KOPT-K1 (cell line): ENCODE data around the gene CLPTM1L.

Experiments
- H3K27ac ChIP-seq: fragments of 200-600 bp; sonication (generic); 2 replicates; pipeline ENCODE4 v1.5.1; 2016; ENCODE audit warnings: antibody characterized with exemption, mild to moderate bottlenecking, low read depth, low read length; ENCODE audit not compliant: poor library complexity, severe bottlenecking
- H3K36me3 ChIP-seq: fragments of 200-600 bp; sonication (generic); 2 replicates; pipeline ENCODE4 v1.5.1; 2017; ENCODE audit warnings: antibody characterized with exemption, mild to moderate bottlenecking, low read length, moderate library complexity; ENCODE audit not compliant: insufficient read depth
- H3K9me3 ChIP-seq: fragments of 200-600 bp; sonication (generic); 2 replicates; pipeline ENCODE4 v1.5.1; 2017; ENCODE audit warnings: antibody characterized with exemption, low read length, mild to moderate bottlenecking; ENCODE audit not compliant: insufficient read depth, poor library complexity, severe bottlenecking

CLPTM1L gene

GRCh38 chr5:1344975-1345838 lies at the start of gene CLPTM1L:
TSS of gene CLPTM1L (minus strand) at chr5:1345099. CDS start at chr5:1344841, 258 bp downstream.
- no peaks in the 10 kb centered on the region for H3K9me3 ChIP-seq
- H3K36me3 ChIP-seq, result peaks cover 36% of the 10 kb centered on the region
- H3K27ac ChIP-seq, result peak within 1 kb of the TSS; percentile 84

DNA sequence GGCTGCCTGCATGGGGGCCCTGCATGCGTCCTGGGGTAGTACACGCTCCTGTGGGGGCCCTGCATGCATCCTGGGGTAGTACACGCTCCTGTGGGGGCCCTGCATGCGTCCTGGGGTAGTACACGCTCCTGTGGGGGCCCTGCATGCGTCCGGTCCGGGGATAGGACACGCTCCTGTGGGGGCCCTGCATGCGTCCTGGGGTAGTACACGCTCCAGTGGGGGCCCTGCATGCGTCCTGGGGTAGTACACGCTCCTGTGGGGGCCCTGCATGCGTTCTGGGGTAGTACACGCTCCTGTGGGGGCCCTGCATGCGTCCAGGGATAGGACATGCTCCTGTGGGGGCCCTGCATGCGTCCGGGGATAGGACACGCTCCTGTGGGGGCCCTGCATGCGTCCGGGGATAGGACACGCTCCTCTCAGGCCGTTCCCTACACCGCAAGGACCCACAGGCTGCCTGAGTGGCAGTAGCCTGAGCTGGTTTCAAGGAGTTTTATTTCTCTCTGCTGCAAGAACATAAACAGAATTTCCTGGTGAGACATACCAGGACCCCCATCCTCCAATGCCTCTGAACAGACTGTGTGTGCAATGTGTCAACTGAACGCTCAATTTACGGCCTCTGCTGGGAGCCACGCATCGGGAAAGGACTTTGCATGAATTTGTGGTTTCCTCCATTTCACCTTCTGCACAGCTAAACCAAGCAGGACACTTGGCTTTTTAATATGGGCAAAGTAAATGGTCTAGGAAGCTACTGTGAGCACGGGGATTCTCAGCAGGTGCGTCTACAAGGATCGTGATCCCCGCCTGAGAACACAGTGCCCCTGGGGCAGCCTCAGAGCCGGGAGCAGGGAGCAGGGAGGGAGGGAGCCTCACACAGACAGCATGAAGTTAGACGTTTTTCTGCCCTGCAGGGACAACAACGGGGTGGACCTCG lies 48.9 kb upstream of the CLPTM1L start:
- Histone ChIP-seq H3K9me3 (peaks cover 3% of the 10 kb centered on the region), H3K36me3 (no peaks in the 10 kb centered on the region), H3K27ac (no peak overlapping the region)

- H3K9me3 ChIP-seq, result no peaks in the 10 kb centered on the region
- no peaks in the 10 kb centered on the region for H3K36me3 ChIP-seq
- no peak overlapping the region for H3K27ac ChIP-seq
These were observed 48.1 kb upstream of the CLPTM1L start for GRCh38 chr5:1392801-1393565.

GRCh38 chr5:1392261-1392660 lies 47.4 kb upstream of the CLPTM1L start:
- H3K36me3 ChIP-seq, result no peaks in the 10 kb centered on the region
- no peak overlapping the region for H3K27ac ChIP-seq
- H3K9me3 ChIP-seq, result no peaks in the 10 kb centered on the region

GRCh38 chr5:1391691-1392090 lies 46.8 kb upstream of the CLPTM1L start:
- H3K36me3 ChIP-seq, result no peaks in the 10 kb centered on the region
- no peak overlapping the region for H3K27ac ChIP-seq
- no peaks in the 10 kb centered on the region for H3K9me3 ChIP-seq

GRCh38 chr5:1390861-1391600 lies 46.1 kb upstream of the CLPTM1L start:
- Histone ChIP-seq H3K27ac (no peak overlapping the region), H3K9me3 (no peaks in the 10 kb centered on the region), H3K36me3 (no peaks in the 10 kb centered on the region)

DNA sequence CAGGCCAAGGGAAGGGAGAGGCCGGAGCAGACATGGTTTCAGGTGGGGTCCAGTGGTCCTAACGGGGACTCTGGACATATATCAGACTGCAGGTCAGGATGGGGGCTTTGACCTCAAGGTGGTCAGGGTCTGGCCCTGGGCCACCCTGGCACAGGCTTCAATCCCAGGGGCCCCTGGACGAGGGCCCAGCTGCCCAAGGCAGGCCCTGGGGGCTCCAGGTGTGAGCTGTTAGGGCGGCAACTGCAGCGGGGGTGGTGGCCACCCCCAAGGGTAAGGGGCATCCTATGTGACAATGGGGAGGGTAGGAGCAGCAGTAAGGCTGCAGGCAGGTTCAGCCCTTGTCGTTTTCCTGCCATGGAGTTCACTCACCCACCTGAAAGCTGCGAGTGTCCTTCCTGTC lies 45.4 kb upstream of the CLPTM1L start:
- H3K36me3 ChIP-seq, result no peaks in the 10 kb centered on the region
- no peak overlapping the region for H3K27ac ChIP-seq
- no peaks in the 10 kb centered on the region for H3K9me3 ChIP-seq

- Histone ChIP-seq H3K27ac (no peak overlapping the region), H3K9me3 (no peaks in the 10 kb centered on the region), H3K36me3 (no peaks in the 10 kb centered on the region)
These were observed 43.6 kb upstream of the CLPTM1L start for GRCh38 chr5:1388383-1388967.

DNA sequence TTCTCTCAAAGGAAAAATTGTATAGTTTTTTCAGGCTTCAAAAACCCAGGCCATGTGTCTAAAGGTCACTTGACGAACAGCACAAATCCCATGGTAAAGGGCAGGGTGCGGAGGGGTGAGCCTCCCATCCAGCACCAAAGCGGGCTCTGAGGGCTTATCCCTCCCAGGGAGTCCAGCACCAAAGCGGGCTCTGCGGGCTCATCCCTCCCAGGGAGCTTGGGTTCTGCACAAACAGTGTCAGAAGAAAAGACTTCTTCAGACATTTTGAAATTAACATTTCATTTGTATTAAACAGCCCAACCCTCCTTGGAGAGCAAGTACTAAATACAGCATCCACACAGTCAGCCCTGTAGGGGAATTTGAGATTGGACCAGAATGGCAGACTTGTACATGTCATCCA lies 43.0 kb upstream of the CLPTM1L start:
- Histone ChIP-seq H3K9me3 (no peaks in the 10 kb centered on the region), H3K27ac (no peak overlapping the region), H3K36me3 (no peaks in the 10 kb centered on the region)

- Histone ChIP-seq H3K36me3 (no peaks in the 10 kb centered on the region), H3K27ac (no peak overlapping the region), H3K9me3 (no peaks in the 10 kb centered on the region)
These were observed 42.3 kb upstream of the CLPTM1L start for GRCh38 chr5:1387059-1387755.

DNA sequence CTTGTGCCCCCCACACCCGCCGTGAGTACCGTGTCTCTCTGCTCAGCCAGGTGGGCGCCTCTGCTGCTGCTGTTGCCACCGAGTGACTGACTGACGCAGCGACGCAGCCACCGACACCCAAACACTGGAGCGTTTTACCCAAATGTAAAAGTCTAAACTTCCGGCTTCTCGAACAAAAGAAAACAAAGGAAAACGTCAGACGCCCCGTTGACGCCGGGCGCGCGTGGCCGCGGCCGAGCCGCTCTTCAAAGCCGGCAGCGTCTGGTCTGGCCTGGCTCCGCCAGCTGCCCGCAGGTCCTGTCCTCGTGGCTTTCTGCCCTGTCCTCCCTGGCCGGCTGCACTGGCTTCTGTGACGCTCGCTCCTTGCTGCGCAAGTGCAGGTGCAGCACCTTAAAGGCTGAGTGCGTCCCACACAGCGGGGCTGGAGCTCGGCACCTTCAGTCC lies 41.4 kb upstream of the CLPTM1L start:
- Histone ChIP-seq H3K9me3 (no peaks in the 10 kb centered on the region), H3K36me3 (no peaks in the 10 kb centered on the region), H3K27ac (peak overlapping the region; percentile 69)

DNA sequence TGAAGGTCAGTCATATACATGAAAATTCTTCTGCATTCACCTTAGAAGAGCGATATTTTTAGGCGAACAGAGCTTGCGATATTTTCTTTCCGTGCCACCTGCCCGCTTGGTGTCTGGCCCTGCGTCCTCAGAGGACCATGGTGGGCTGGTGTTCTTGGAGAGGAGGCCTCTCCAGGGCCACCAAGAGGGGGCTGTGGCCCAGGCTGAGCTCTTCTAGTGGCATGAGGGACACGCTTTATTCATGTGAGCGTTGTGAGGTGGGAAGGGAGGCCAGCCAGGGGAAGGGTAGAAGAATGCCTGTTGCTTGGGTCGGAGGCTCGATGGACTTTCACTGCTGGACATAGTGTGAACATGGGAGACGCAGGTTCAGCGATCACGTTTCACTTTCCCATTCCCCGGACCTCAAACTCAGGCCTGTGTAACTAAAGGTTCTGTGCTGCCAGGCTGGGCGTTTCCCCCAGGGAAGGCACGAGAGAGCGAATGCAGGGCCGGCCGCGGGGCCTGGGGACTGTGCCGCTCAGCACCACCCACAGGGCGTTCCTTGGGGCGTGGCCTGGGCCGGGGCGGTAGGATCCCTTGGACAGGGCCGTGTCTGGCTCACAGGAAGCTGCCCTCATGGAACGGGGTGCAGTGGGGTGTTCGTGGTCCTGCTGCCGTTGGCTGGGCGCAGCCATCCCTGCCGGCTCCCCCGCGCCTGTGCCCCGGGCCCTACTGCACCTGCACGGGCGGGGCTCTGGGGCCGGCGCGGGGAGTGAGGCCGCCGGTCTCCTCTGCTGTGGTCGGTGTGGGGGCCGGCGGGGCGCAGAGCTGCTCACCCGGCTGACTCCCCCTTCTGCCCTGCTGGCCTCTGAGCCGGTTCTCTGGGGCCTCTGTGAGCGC lies 40.7 kb upstream of the CLPTM1L start:
- no peaks in the 10 kb centered on the region for H3K36me3 ChIP-seq
- H3K27ac ChIP-seq, result peak overlapping the region; percentile 69
- no peaks in the 10 kb centered on the region for H3K9me3 ChIP-seq

- Histone ChIP-seq H3K27ac (no peak overlapping the region), H3K36me3 (no peaks in the 10 kb centered on the region), H3K9me3 (peaks cover 6% of the 10 kb centered on the region)
These were observed 39.6 kb upstream of the CLPTM1L start for GRCh38 chr5:1384521-1384920.
